Lower lobe of right lung (tissue), 2 donors: ENCODE measurements around the gene GNPDA1. TPM values are rescaled to one million over a fixed set of nuclear protein-coding genes. Genes with fewer than 3 reads are reported as not detected.
"Not testable (repeated sequence)": the region's sequence is repeated elsewhere in the genome, so short reads cannot be mapped to it uniquely, and the experiment has no call there.

Source experiments
- ATAC-seq, 2 donors: fragments of 200-7000 bp; cut with Tn5 transposase; one replicate each; pipeline ENCODE4 v1.9.1; 2020 to 2022; ENCODE audit warnings: mild to moderate bottlenecking in 2 of 2, moderate library complexity in 2 of 2
- DNase-seq: peaks from one replicate; pipeline ENCODE4 v3.0.0-alpha.2; 2020
- H3K27ac ChIP-seq: fragments of 200-600 bp; one replicate; pipeline ENCODE4 v1.8.0; 2022
- H3K27me3 ChIP-seq: fragments of 200-600 bp; one replicate; pipeline ENCODE4 v1.8.0; 2022; ENCODE audit warnings: low read depth
- H3K36me3 ChIP-seq: fragments of 200-600 bp; one replicate; pipeline ENCODE4 v1.8.0; 2022; ENCODE audit warnings: mild to moderate bottlenecking
- H3K4me1 ChIP-seq: fragments of 200-600 bp; one replicate; pipeline ENCODE4 v1.8.0; 2022
- H3K4me3 ChIP-seq: fragments of 200-600 bp; one replicate; pipeline ENCODE4 v1.8.0; 2022; ENCODE audit warnings: mild to moderate bottlenecking
- H3K9me3 ChIP-seq: fragments of 200-600 bp; one replicate; pipeline ENCODE4 v1.8.0; 2022
- CTCF ChIP-seq: fragments of 200-600 bp; IDR thresholded peaks from one replicate; pipeline ENCODE4 v1.8.0; 2022; ENCODE audit warnings: antibody characterized with exemption, mild to moderate bottlenecking
- intact Hi-C: fragments of 100-400 bp; cut with DNase I; formaldehyde crosslinking; loops from one replicate; pipeline ENCODE4 v1.11.0; 2022
- total RNA-seq: library from RNA; stranded (reverse); fragmentation: NEBNext Ultra II Directional; extraction: Animal tissue kit (Norgen Biotek cat#: 25700); gene quantifications from one replicate; pipeline ENCODE4 v1.2.1, GENCODE V29; 2021
- donor health status: DM: no; HTN: yes; CAD: no; lungs with severe emphysema.

The GNPDA1 gene
- total RNA-seq, 1 donor from 2014 or later = 38.3 TPM

GRCh38 chr5:142038735-142039134 lies 25.9 kb upstream of the GNPDA1 start:
- H3K4me1 ChIP-seq = no peaks in the 10 kb centered on the region
- no peaks in the 10 kb centered on the region for H3K27me3 ChIP-seq
- TF ChIP-seq CTCF = no peak

DNA sequence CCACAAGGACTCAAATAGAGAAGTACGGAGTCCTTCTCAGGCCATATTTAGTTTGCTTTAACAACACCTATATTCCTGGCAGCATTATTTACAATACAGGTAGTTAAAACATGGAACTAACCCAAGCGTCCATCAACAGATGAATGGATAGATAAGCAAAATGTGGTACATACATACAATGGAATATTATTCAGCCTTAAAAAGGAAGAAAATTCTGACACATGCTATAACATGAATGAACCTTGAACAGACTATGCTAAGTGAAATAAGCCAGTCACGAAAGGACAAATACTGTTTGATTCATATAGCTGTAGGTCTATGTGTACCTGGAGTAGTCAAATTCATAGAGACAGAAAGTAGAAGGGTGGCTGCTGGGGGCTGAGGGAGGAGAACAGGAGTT lies 24.8 kb upstream of the GNPDA1 start:
- DNase-seq, H3K4me1 ChIP-seq, ATAC-seq, intact Hi-C loops, H3K4me3 ChIP-seq, H3K9me3 ChIP-seq, H3K27me3 ChIP-seq, H3K27ac ChIP-seq, H3K36me3 ChIP-seq: not testable (repeated sequence)

More at GRCh38 chr5:142038735-142039134, 25.9 kb upstream of the GNPDA1 start:
- no peak for ATAC-seq
- intact Hi-C loops = no loop called here
- no peak overlapping the region for H3K27ac ChIP-seq
- DNase-seq = no peak
- H3K4me3 ChIP-seq = no peak overlapping the region
- no peaks in the 10 kb centered on the region for H3K36me3 ChIP-seq
- no peaks in the 10 kb centered on the region for H3K9me3 ChIP-seq

- no peak for TF ChIP-seq CTCF
- no peaks in the 10 kb centered on the region for H3K4me1 ChIP-seq
- DNase-seq (no peak), ATAC-seq (no peak)
- intact Hi-C loops = no loop called here
- no peaks in the 10 kb centered on the region for H3K36me3 ChIP-seq
- no peaks in the 10 kb centered on the region for H3K9me3 ChIP-seq
- no peak overlapping the region for H3K4me3 ChIP-seq
- no peak overlapping the region for H3K27ac ChIP-seq
- H3K27me3 ChIP-seq = no peaks in the 10 kb centered on the region
Observed at GRCh38 chr5:142036918-142037317, 24.1 kb upstream of the GNPDA1 start.

- no peaks in the 10 kb centered on the region for H3K27me3 ChIP-seq
- no peaks in the 10 kb centered on the region for H3K4me1 ChIP-seq
- H3K4me3 ChIP-seq = no peak overlapping the region
- intact Hi-C loops = no loop called here
- H3K27ac ChIP-seq = no peak overlapping the region
- TF ChIP-seq CTCF = no peak
- ATAC-seq = no peak
- no peak for DNase-seq
- no peaks in the 10 kb centered on the region for H3K36me3 ChIP-seq
- no peaks in the 10 kb centered on the region for H3K9me3 ChIP-seq
Observed at GRCh38 chr5:142034994-142035393, 22.2 kb upstream of the GNPDA1 start.

- not testable (repeated sequence) for DNase-seq
Observed at GRCh38 chr5:142033632-142034567, 21.1 kb upstream of the GNPDA1 start.

GRCh38 chr5:142032747-142033631 lies 20.2 kb upstream of the GNPDA1 start:
- H3K9me3 ChIP-seq = no peaks in the 10 kb centered on the region
- no peak for ATAC-seq
- H3K4me3 ChIP-seq = no peak overlapping the region
- TF ChIP-seq CTCF = no peak
- intact Hi-C loops = no loop called here
- no peak overlapping the region for H3K27ac ChIP-seq
- no peak for DNase-seq
- H3K36me3 ChIP-seq = no peaks in the 10 kb centered on the region
- H3K27me3 ChIP-seq = no peaks in the 10 kb centered on the region
- no peaks in the 10 kb centered on the region for H3K4me1 ChIP-seq

More at GRCh38 chr5:142033632-142034567, 21.1 kb upstream of the GNPDA1 start:
- H3K4me1 ChIP-seq, H3K4me3 ChIP-seq, intact Hi-C loops, H3K36me3 ChIP-seq, ATAC-seq, H3K9me3 ChIP-seq, H3K27me3 ChIP-seq, H3K27ac ChIP-seq: not testable (repeated sequence)
